ENCODE results near the gene TGM3. TPM values are rescaled to one million over a fixed set of nuclear protein-coding genes. Genes with fewer than 3 reads are reported as not detected.

The TGM3 gene
- total and polyA plus RNA-seq, 2 of the 4 experiments (the other 2 are of a cell fraction), result not detected

DNA sequence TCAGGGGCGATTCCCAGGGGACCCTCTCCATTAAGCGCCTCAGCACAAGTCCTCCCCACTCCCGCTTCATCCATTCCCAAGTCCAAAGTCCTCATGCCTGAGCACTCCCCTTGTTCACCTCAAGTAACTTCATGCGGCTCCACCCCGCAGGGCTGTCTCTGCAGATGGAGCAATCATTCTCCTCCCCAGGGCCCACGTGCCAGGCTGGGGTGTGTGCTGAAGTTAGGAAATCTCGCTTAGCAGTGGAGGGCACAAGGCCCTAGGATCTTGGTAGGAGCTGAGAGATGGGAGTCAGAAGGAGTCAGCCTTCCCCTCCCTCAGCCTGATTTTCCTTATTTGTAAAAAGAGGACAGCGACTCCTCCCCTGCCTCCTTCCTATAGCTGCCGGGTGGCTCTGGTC lies 3.5 kb downstream of the TGM3 start:
- H3K4me3 ChIP-seq (ENCODE audit: insufficient read depth, low read depth, low read length), result no peak overlapping the region
- no peak overlapping the region for H2AFZ ChIP-seq (replicated peaks; ENCODE audit: low read length, poor library complexity)
- no peak overlapping the region for H3K56ac ChIP-seq (ENCODE audit: extremely low read depth, insufficient read depth, low read length)
- H3K36me3 ChIP-seq (ENCODE audit: control insufficient read depth, insufficient read depth, low read length), result no peaks in the 10 kb centered on the region
- no peak overlapping the region for H2BK20ac ChIP-seq (ENCODE audit: low read depth, low read length)
- H3K23ac ChIP-seq (ENCODE audit: low read depth, low read length), result no peak overlapping the region
- dilution Hi-C loops (cut with HindIII; ENCODE audit: low sequenced_read_pairs, unreplicated experiment) (no loop called here), in situ Hi-C loops (cut with MboI; ENCODE audit: low sequenced_read_pairs) (no loop called here), intact Hi-C loops (cut with micrococcal nuclease) (no loop called here)
- H3K4me1 ChIP-seq (ENCODE audit: control insufficient read depth, insufficient read depth, low read length), result no peaks in the 10 kb centered on the region
- no peak overlapping the region for H2BK15ac ChIP-seq (ENCODE audit: low read depth, low read length)
- no peaks in the 10 kb centered on the region for H3K9me3 ChIP-seq (ENCODE audit: control insufficient read depth, insufficient read depth, low read length)
- BruUV-seq (replicated peaks), result no TSS peak
- TF ChIP-seq FOS (IDR thresholded peaks at IDR 0.05; ENCODE audit: low read depth, low read length), result no peak
- no peak for TF ChIP-seq POLR2A (IDR thresholded peaks at IDR 0.05; ENCODE audit: low read depth, low read length)
- TF ChIP-seq, protein P1, sequence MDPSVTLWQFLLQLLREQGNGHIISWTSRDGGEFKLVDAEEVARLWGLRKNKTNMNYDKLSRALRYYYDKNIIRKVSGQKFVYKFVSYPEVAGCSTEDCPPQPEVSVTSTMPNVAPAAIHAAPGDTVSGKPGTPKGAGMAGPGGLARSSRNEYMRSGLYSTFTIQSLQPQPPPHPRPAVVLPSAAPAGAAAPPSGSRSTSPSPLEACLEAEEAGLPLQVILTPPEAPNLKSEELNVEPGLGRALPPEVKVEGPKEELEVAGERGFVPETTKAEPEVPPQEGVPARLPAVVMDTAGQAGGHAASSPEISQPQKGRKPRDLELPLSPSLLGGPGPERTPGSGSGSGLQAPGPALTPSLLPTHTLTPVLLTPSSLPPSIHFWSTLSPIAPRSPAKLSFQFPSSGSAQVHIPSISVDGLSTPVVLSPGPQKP (IDR thresholded peaks at IDR 0.05; ENCODE audit: borderline replicate concordance, low read depth, low read length), result no peak
- no peak for TF ChIP-seq MAFK (IDR thresholded peaks at IDR 0.05; ENCODE audit: low read depth, low read length)
- H3K9ac ChIP-seq (ENCODE audit: low read depth, low read length), result no peak overlapping the region
- H3K79me1 ChIP-seq (ENCODE audit: low read depth in 1 of 2, low read length in 2 of 2), result no peaks in the 10 kb centered on the region
- no peak overlapping the region for H3K4me2 ChIP-seq (ENCODE audit: low read depth, low read length)
- 87% methylated on average over 3 of the region's 9 CpGs; no CpG with 5 or more reads in 1 of the 2 experiments for WGBS, 2 experiments (ENCODE audit: extremely low coverage in 2 of 2, insufficient read length in 1 of 2)
- H2AK9ac ChIP-seq (replicated peaks; ENCODE audit: low read depth, low read length, poor library complexity), result no peak overlapping the region
- ATAC-seq (ENCODE audit: low read depth), result no peak
- POLR2A ChIA-PET (ENCODE audit: unreplicated experiment), result no interaction called here
- H4K91ac ChIP-seq (ENCODE audit: insufficient read depth, low read depth, low read length), result no peak overlapping the region
- CTCF ChIA-PET, result no interaction called here
- no peak overlapping the region for H3K18ac ChIP-seq (ENCODE audit: low read depth, low read length)
- DNase-seq, result no peak
- no peak overlapping the region for H4K5ac ChIP-seq (ENCODE audit: low read depth, low read length)
- no peak overlapping the region for H2AK5ac ChIP-seq (ENCODE audit: low read depth, low read length)
- H3K14ac ChIP-seq (replicated peaks; ENCODE audit: low read depth, low read length), result no peak overlapping the region
- H2BK120ac ChIP-seq (ENCODE audit: low read depth, low read length), result no peak overlapping the region
- no peak overlapping the region for H4K8ac ChIP-seq (ENCODE audit: low read depth in 2 of 2, low read length in 2 of 2)
- H2BK5ac ChIP-seq (ENCODE audit: low read depth, low read length, poor library complexity, severe bottlenecking), result no peak overlapping the region
- peaks cover 19% of the 10 kb centered on the region for H3K27me3 ChIP-seq (ENCODE audit: control insufficient read depth, insufficient read depth, low read length)
- no peak overlapping the region for H3K4ac ChIP-seq (ENCODE audit: low read depth, low read length)
- H3K27ac ChIP-seq (ENCODE audit: insufficient read depth, low read length), result no peak overlapping the region
- no peaks in the 10 kb centered on the region for H4K20me1 ChIP-seq (ENCODE audit: insufficient read depth, low read length)
- H3K9me1 ChIP-seq (ENCODE audit: insufficient read depth, low read length), result no peaks in the 10 kb centered on the region
